HCT116 (cell line): ENCODE data around the gene CRTC1. TPM values are rescaled to one million over a fixed set of nuclear protein-coding genes. Genes with fewer than 3 reads are reported as not detected.
A peak's percentile ranks its signal among the peaks of the same experiment; 100 is the strongest.

Source experiments
- ATAC-seq: fragments of 200-7000 bp; cut with Tn5 transposase; 2 replicates; pipeline ENCODE4 v1.9.1; 2020; ENCODE audit warnings: mild to moderate bottlenecking, moderate library complexity
- BruUV-seq: library from RNA; stranded (reverse); fragments of 400-500 nt; replicated peaks from 2 replicates; lab custom pipeline; 2021; lab: Mats Ljungman, UMichigan
- CTCF ChIA-PET: fragments of 300-600 bp; sonication (Branson Sonifier 250); formaldehyde crosslinking; loops from one replicate; lab custom pipeline; 2021; ENCODE audit warnings: antibody characterized with exemption; lab: Charles Lee
- POLR2A ChIA-PET: fragments of 300-600, 350-600 bp; sonication (Branson Sonifier 250); formaldehyde crosslinking; loops from one replicate; lab custom pipeline; 2021; ENCODE audit warnings: antibody characterized with exemption; lab: Charles Lee
- RAD21 ChIA-PET, 2 experiments: fragments of 300-600 bp; sonication (Branson Sonifier 250); formaldehyde crosslinking; loops; one replicate each; lab custom pipeline; 2023; ENCODE audit warnings: low total read pairs in 2 of 2; ENCODE audit not compliant: uncharacterized antibody in 2 of 2, unreplicated experiment in 2 of 2, low non-redundant PET in 1 of 2; lab: Charles Lee
- DNase-seq: peaks from one replicate; pipeline ENCODE4 v3.0.0-alpha.2; 2010; ENCODE audit warnings: low read depth, low spot score
- H2AFZ ChIP-seq: fragments of 200-600 bp; shearing (Covaris generic), sonication (generic); 2 replicates; pipeline ENCODE4 v1.6.1; 2017; ENCODE audit warnings: low read depth, mixed run types, mixed read lengths, antibody characterized with exemption, low read length; ENCODE audit not compliant: poor library complexity, severe bottlenecking
- H3K27ac ChIP-seq: 2 replicates; pipeline ENCODE4 v1.5.1; 2012; ENCODE audit warnings: low read depth, low read length
- H3K27me3 ChIP-seq: fragments of 200-600 bp; sonication (generic); 2 replicates; pipeline ENCODE4 v1.6.1; 2016; ENCODE audit warnings: mixed run types, low read length, mixed read lengths; ENCODE audit not compliant: insufficient read depth
- H3K36me3 ChIP-seq, 2 experiments: fragments of 200-500 bp in 1 of 2; fragments of 200-600 bp in 1 of 2; sonication (Bioruptor generic) in 1 of 2; sonication (generic) in 1 of 2; 2 replicates each; pipeline versions ENCODE4 v1.5.1 to v1.6.1; 2014 to 2016; ENCODE audit warnings: low read length in 2 of 2, inconsistent platforms in 1 of 2, mixed read lengths in 1 of 2, mixed run types in 1 of 2; ENCODE audit not compliant: insufficient read depth in 2 of 2, control insufficient read depth in 1 of 2
- H3K4me1 ChIP-seq, 2 experiments: fragments of 200-600 bp in 1 of 2; sonication (generic) in 1 of 2; 2 replicates each; pipeline versions ENCODE4 v1.5.1 to v1.6.1; 2012 to 2017; ENCODE audit warnings: low read length in 2 of 2, inconsistent platforms in 1 of 2, mild to moderate bottlenecking in 1 of 2, mixed read lengths in 1 of 2, mixed run types in 1 of 2, moderate library complexity in 1 of 2; ENCODE audit not compliant: insufficient read depth in 2 of 2, control insufficient read depth in 1 of 2
- H3K4me2 ChIP-seq: fragments of 200-600 bp; sonication (generic); 2 replicates; pipeline ENCODE4 v1.6.1; 2017; ENCODE audit warnings: mixed run types, low read length, mixed read lengths
- H3K4me3 ChIP-seq, 2 experiments: fragments of 200-600 bp in 1 of 2; sonication (generic) in 1 of 2; replicated peaks in 1 of 2; 2 replicates each; pipeline ENCODE4 v1.5.1; 2011 to 2016; ENCODE audit warnings: low read length in 2 of 2, control low read depth in 1 of 2, low read depth in 1 of 2, mild to moderate bottlenecking in 1 of 2, mixed read lengths in 1 of 2, mixed run types in 1 of 2
- H3K79me2 ChIP-seq: fragments of 200-600 bp; sonication (generic); 2 replicates; pipeline ENCODE4 v1.6.1; 2017; ENCODE audit warnings: mild to moderate bottlenecking, mixed run types, low read length, moderate library complexity, mixed read lengths; ENCODE audit not compliant: insufficient read depth
- H3K9ac ChIP-seq: fragments of 200-600 bp; sonication (generic); 2 replicates; pipeline ENCODE4 v1.6.1; 2016; ENCODE audit warnings: low read length, mixed read lengths
- H3K9me2 ChIP-seq: fragments of 200-600 bp; sonication (generic), shearing (Covaris generic); 2 replicates; pipeline ENCODE4 v1.6.1; 2017; ENCODE audit warnings: mixed run types, mild to moderate bottlenecking, moderate library complexity; ENCODE audit not compliant: insufficient read depth
- H3K9me3 ChIP-seq, 2 experiments: fragments of 200-500 bp in 1 of 2; fragments of 200-600 bp in 1 of 2; sonication (Bioruptor generic) in 1 of 2; sonication (generic) in 1 of 2; 2 replicates each; pipeline ENCODE4 v1.6.1; 2014 to 2017; ENCODE audit warnings: low read length in 2 of 2, mixed read lengths in 2 of 2, inconsistent platforms in 1 of 2, low read depth in 1 of 2, mild to moderate bottlenecking in 1 of 2, mixed run types in 1 of 2, moderate library complexity in 1 of 2; ENCODE audit not compliant: control insufficient read depth in 1 of 2, insufficient read depth in 1 of 2
- H4K20me1 ChIP-seq: fragments of 200-600 bp; sonication (generic), shearing (Covaris generic); 2 replicates; pipeline ENCODE4 v1.6.1; 2017; ENCODE audit warnings: mixed run types, mild to moderate bottlenecking, moderate library complexity; ENCODE audit not compliant: insufficient read depth
- CEBPB ChIP-seq: IDR thresholded peaks from 2 replicates; pipeline ENCODE4 v1.6.1; 2012; ENCODE audit warnings: low read depth
- EGR1 ChIP-seq: IDR thresholded peaks from 2 replicates; pipeline ENCODE4 v1.6.1; 2012; ENCODE audit warnings: low read depth
- ELF1 ChIP-seq: IDR thresholded peaks from 2 replicates; pipeline ENCODE4 v1.6.1; 2012; ENCODE audit warnings: low read depth, borderline replicate concordance
- EZH2 ChIP-seq: fragments of 200-600 bp; sonication (generic); IDR thresholded peaks from 2 replicates; pipeline ENCODE4 v1.6.1; 2017; ENCODE audit warnings: antibody characterized with exemption, mixed run types
- FOSL1 ChIP-seq: IDR thresholded peaks from 2 replicates; pipeline ENCODE4 v1.6.1; 2012; ENCODE audit warnings: low read depth
- JUND ChIP-seq: IDR thresholded peaks from 2 replicates; pipeline ENCODE4 v1.6.1; 2012
- RAD21 ChIP-seq: IDR thresholded peaks from 2 replicates; pipeline ENCODE4 v1.6.1; 2012; ENCODE audit warnings: low read depth, mild to moderate bottlenecking
- YY1 ChIP-seq: IDR thresholded peaks from 2 replicates; pipeline ENCODE4 v1.6.1; 2011; ENCODE audit warnings: low read length, low read depth, moderate library complexity, mild to moderate bottlenecking; ENCODE audit not compliant: insufficient replicate concordance; ENCODE audit errors: extremely low read depth
- ZBTB33 ChIP-seq: IDR thresholded peaks from 2 replicates; pipeline ENCODE4 v1.6.1; 2011; ENCODE audit warnings: mild to moderate bottlenecking, low read length, moderate library complexity; ENCODE audit not compliant: insufficient replicate concordance; ENCODE audit errors: extremely low read depth
- intact Hi-C: fragments of 100-400 bp; cut with micrococcal nuclease; formaldehyde crosslinking; loops from 2 replicates; pipeline ENCODE4 v1.10.0; 2022
- total RNA-seq: library from RNA; stranded (reverse); gene quantifications from one replicate; pipeline ENCODE4 v1.2.1, GENCODE V29; 2021; ENCODE audit not compliant: unreplicated experiment
- TF ChIP-seq, protein P1 (sequence below): IDR thresholded peaks from 2 replicates; pipeline ENCODE4 v1.6.1; 2012

Gene CRTC1
- total RNA-seq, 1 experiment from 2014 or later = 14.9 TPM

DNA sequence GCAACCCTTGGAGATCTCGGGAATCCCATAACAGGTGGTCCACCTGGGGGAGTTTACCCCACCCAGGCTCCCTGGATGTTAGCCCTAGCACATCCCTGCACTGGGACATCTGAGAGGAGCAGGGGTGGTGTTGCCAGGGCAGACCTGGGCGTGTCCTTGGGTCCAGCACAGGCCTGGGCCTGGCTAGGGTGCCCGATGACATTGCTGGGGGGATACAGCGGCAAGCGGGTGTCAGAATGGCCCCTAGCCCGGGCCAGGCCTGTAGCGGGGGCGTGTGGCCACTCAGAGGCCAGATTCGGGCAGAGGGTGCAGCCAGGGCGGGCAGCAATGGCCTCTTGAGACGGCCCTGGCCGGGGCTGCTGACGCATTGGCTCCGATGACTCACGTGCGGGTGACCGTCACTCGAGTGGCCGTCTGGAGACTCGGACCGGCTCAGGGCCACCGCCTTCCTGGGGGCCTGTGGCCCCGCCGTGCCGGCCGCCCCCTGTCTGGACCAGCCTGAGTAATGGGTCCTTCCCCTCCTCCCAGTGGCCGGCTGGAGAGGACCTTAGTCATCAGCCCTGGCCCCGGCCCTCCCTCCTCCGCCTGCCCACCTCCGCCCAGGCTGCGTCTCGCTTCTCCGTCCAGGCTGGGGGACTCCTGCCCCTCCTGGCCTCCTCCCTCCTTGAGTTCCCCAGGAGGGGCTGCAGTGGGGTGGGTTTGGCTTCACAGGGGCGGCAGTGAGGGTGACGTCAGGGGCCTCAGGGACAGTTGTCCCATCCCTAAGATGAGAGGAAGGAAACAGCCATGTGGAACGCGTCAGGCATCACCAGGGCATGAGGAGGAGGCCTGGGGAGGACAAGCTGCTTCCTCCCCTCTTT is 23.2 kb upstream of the CRTC1 start:
- peak overlapping the region; percentile 50; the same call in 1 of the 2 replicates for H3K27ac ChIP-seq
- ChIA-PET RAD21 (no interaction called here), POLR2A (no interaction called here), CTCF (no interaction called here)
- peak overlapping the region; percentile 72 for H3K4me2 ChIP-seq
- no TSS peak for BruUV-seq
- peaks cover 6% of the 10 kb centered on the region; the same call in 1 of the 2 replicates for H3K79me2 ChIP-seq
- H3K9ac ChIP-seq = peak overlapping the region; percentile 49
- no peaks in the 10 kb centered on the region for H3K36me3 ChIP-seq
- TF ChIP-seq EGR1 (peak; percentile 66; the same call in 1 of the 2 replicates), JUND (peak; percentile 85), YY1 (no peak), FOSL1 (peak; percentile 87), RAD21 (no peak)
- TF ChIP-seq, protein P1, sequence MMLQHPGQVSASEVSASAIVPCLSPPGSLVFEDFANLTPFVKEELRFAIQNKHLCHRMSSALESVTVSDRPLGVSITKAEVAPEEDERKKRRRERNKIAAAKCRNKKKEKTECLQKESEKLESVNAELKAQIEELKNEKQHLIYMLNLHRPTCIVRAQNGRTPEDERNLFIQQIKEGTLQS = no peak
- intact Hi-C loops = no loop called here
- H3K27me3 ChIP-seq = no peaks in the 10 kb centered on the region
- H2AFZ ChIP-seq = no peak overlapping the region
- peaks cover 16 to 33% of the 10 kb centered on the region in 2 experiments for H3K4me1 ChIP-seq
- no peaks in the 10 kb centered on the region for H3K9me3 ChIP-seq
- H3K4me3 ChIP-seq = peak overlapping the region in 1 of 2 experiments; percentile 37; a peak in 2 of 4 replicates
- H3K9me2 ChIP-seq = no peaks in the 10 kb centered on the region
- no peaks in the 10 kb centered on the region for H4K20me1 ChIP-seq
- ATAC-seq (peak; percentile 88), DNase-seq (no peak)

DNA sequence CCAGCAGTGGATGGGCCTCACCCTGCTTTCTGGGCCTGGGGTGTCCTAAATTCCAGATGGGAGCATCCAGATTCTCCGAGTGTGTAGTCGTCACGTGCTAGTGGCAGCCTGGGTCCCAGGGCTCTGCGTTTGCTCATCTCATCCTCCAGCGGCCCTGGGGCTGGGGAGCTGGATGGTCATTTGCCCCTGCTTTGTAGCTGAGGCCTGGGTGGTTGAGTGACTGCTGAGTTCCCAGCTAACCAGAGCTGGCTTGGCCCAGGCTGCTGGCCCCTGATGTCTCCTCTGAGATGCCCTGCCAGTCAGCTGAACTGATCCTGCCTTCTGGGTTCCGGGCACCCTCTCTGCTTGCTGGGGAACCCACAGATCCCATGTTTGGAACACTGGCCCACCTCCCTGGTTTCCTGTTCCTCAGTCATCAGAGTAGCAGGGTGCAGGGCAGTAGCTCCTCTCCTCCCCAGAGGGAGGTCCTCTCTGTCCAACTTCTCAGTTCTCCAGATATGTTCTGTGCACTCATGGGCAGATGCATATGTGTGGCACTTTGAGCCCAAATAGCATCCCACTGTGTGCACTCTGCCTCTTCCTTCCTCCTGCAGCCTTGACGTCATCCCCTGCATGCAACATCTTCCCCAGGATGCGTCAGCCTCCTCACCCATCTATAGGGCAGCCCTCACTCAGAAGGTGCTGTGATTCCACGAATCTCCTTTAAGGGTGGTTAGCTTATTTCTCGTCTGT is 22.4 kb upstream of the CRTC1 start:
- CTCF ChIA-PET = no interaction called here
- POLR2A ChIA-PET = no interaction called here

More for the DNA sequence above, 22.4 kb upstream of the CRTC1 start:
- Histone ChIP-seq H2AFZ (no peak overlapping the region), H3K9me2 (no peaks in the 10 kb centered on the region)
- TF ChIP-seq CEBPB = no peak
- TF ChIP-seq EZH2 = no peak
- TF ChIP-seq ELF1 = no peak
- no peak for TF ChIP-seq ZBTB33
- TF ChIP-seq, all 23 proteins: peak for 0
- Histone ChIP-seq H3K27ac (no peak overlapping the region), H3K27me3 (no peaks in the 10 kb centered on the region), H4K20me1 (no peaks in the 10 kb centered on the region), H3K36me3 (no peaks in the 10 kb centered on the region), H3K4me3 (no peak overlapping the region), H3K4me2 (0 out of 2 replicates have a peak overlapping the region, but pooled peaks have one; percentile 72), H3K9me3 (no peaks in the 10 kb centered on the region), H3K4me1 (peaks cover 16 to 33% of the 10 kb centered on the region in 2 experiments), H3K9ac (peak overlapping the region; percentile 49; the same call in 1 of the 2 replicates), H3K79me2 (peaks cover 4% of the 10 kb centered on the region; the same call in 1 of the 2 replicates)
- RAD21 ChIA-PET = no interaction called here
- no peak for ATAC-seq
- no peak for DNase-seq
- intact Hi-C loops = no loop called here
- BruUV-seq = no TSS peak
